MCF 10A (cell line): ENCODE data around the gene SP6. TPM values are rescaled to one million over a fixed set of nuclear protein-coding genes. Genes with fewer than 3 reads are reported as not detected.
A peak's percentile ranks its signal among the peaks of the same experiment; 100 is the strongest.

Source experiments
- BruUV-seq: library from RNA; stranded (reverse); fragments of 400-500 nt; replicated peaks from 2 replicates; lab custom pipeline; 2021; lab: Mats Ljungman, UMichigan
- CTCF ChIA-PET: fragments of 300-600 bp; sonication (Branson Sonifier 250); formaldehyde crosslinking; extraction: SDS; loops from one replicate; lab custom pipeline; 2021; ENCODE audit warnings: antibody characterized with exemption, inconsistent platforms; lab: Yijun Ruan, JAX
- POLR2A ChIA-PET: fragments of 300-600, 350-650 bp; sonication (Branson Sonifier 250); formaldehyde crosslinking; extraction: SDS; loops from one replicate; lab custom pipeline; 2020; ENCODE audit warnings: antibody characterized with exemption, inconsistent platforms; lab: Yijun Ruan, JAX
- DNase-seq: peaks from one replicate; pipeline ENCODE4 v3.0.0-alpha.2; 2018; ENCODE audit not compliant: unreplicated experiment
- H3K27ac Mint-ChIP-seq: one replicate; pipeline ENCODE4 v1.8.0; 2022; ENCODE audit warnings: mild to moderate bottlenecking, low read depth, mixed read lengths; ENCODE audit not compliant: unreplicated experiment
- H3K27me3 Mint-ChIP-seq: one replicate; pipeline ENCODE4 v1.8.0; 2022; ENCODE audit warnings: mixed read lengths; ENCODE audit not compliant: insufficient read depth, unreplicated experiment
- H3K36me3 Mint-ChIP-seq: one replicate; pipeline ENCODE4 v1.8.0; 2022; ENCODE audit warnings: mild to moderate bottlenecking, moderate library complexity, mixed read lengths; ENCODE audit not compliant: insufficient read depth, unreplicated experiment
- H3K4me1 Mint-ChIP-seq: one replicate; pipeline ENCODE4 v1.8.0; 2022; ENCODE audit warnings: mixed read lengths; ENCODE audit not compliant: insufficient read depth, unreplicated experiment
- H3K4me3 Mint-ChIP-seq: one replicate; pipeline ENCODE4 v1.8.0; 2022; ENCODE audit warnings: mild to moderate bottlenecking, moderate library complexity, mixed read lengths; ENCODE audit not compliant: unreplicated experiment
- H3K9me3 Mint-ChIP-seq: one replicate; pipeline ENCODE4 v1.8.0; 2022; ENCODE audit warnings: mixed read lengths; ENCODE audit not compliant: unreplicated experiment
- CTCF ChIP-seq: fragments of 200-600 bp; IDR thresholded peaks from one replicate; pipeline ENCODE4 v1.8.0; 2022; ENCODE audit warnings: antibody characterized with exemption, mild to moderate bottlenecking; ENCODE audit not compliant: unreplicated experiment
- intact Hi-C: fragments of 100-400 bp; cut with micrococcal nuclease; formaldehyde crosslinking; loops from 2 replicates; pipeline ENCODE4 v1.14.1; 2022
- total RNA-seq: library from RNA; stranded (reverse); gene quantifications from 2 replicates; pipeline ENCODE4 v1.2.3, GENCODE V29; 2022

Gene SP6
- total RNA-seq, 1 experiment from 2014 or later: 1.5 TPM

GRCh38 chr17:47852113-47852949 is 1.4 kb upstream of the SP6 start:
- H3K9me3 Mint-ChIP-seq: no peaks in the 10 kb centered on the region
- peaks cover 50% of the 10 kb centered on the region for H3K27me3 Mint-ChIP-seq
- DNase-seq: no peak
- H3K27ac Mint-ChIP-seq: no peak overlapping the region
- TF ChIP-seq CTCF: no peak
- ChIA-PET CTCF (interaction anchor here (8.1 to 18.5 kb wide), 2 partner anchors 10 to 36 kb away, joined by 53 to 523 read pairs; partner anchors contain the start of genes SCRN2 and SP2), POLR2A (interaction anchor here (0.7 to 1.4 kb wide), 4 partner anchors 11 to 89 kb away, joined by 3 to 4 read pairs (median 3); partner anchors contain the start of genes LRRC46, MRPL10, PNPO and SCRN2)
- peaks cover 15% of the 10 kb centered on the region for H3K4me1 Mint-ChIP-seq
- intact Hi-C loops: no loop called here
- no TSS peak for BruUV-seq
- peak overlapping the region; percentile 50 for H3K4me3 Mint-ChIP-seq
- H3K36me3 Mint-ChIP-seq: no peaks in the 10 kb centered on the region

GRCh38 chr17:47851764-47852112 is 775 bp upstream of the SP6 start:
- DNase-seq: no peak
- Mint-ChIP-seq H3K4me3 (peak overlapping the region; percentile 50), H3K4me1 (peaks cover 15% of the 10 kb centered on the region), H3K27me3 (peaks cover 50% of the 10 kb centered on the region), H3K27ac (no peak overlapping the region), H3K9me3 (no peaks in the 10 kb centered on the region), H3K36me3 (no peaks in the 10 kb centered on the region)
- ChIA-PET CTCF (interaction anchor here (8.1 to 18.5 kb wide), 2 partner anchors 9 to 37 kb away, joined by 53 to 523 read pairs; partner anchors contain the start of genes SCRN2 and SP2), POLR2A (interaction anchor here (0.7 to 2.8 kb wide), 5 partner anchors 10 to 90 kb away, joined by 3 to 19 read pairs (median 3); partner anchors contain the start of genes PNPO and SCRN2)
- TF ChIP-seq CTCF: no peak
- intact Hi-C loops: no loop called here
- no TSS peak for BruUV-seq

GRCh38 chr17:47850373-47850691 is 631 bp downstream of the SP6 start:
- H3K9me3 Mint-ChIP-seq: no peaks in the 10 kb centered on the region
- no peak for TF ChIP-seq CTCF
- no peaks in the 10 kb centered on the region for H3K36me3 Mint-ChIP-seq
- peak overlapping the region; percentile 82 for H3K4me3 Mint-ChIP-seq
- intact Hi-C loops: no loop called here
- peaks cover 36% of the 10 kb centered on the region for H3K27me3 Mint-ChIP-seq
- POLR2A ChIA-PET: interaction anchor here (0.9 to 3.4 kb wide), 8 partner anchors 10 to 200 kb away, joined by 3 to 23 read pairs (median 10); partner anchors contain the start of genes CDK5RAP3, LRRC46, MRPL10 and SCRN2
- peak overlapping the region; percentile 78 for H3K27ac Mint-ChIP-seq
- CTCF ChIA-PET: interaction anchor here (0.8 to 18.5 kb wide), 12 partner anchors 9 to 168 kb away, joined by 3 to 523 read pairs (median 6); partner anchors contain the start of genes CDK5RAP3, SCRN2 and SP2
- no peak for DNase-seq
- no TSS peak for BruUV-seq
- H3K4me1 Mint-ChIP-seq: peaks cover 15% of the 10 kb centered on the region

- BruUV-seq: no TSS peak
- H3K4me1 Mint-ChIP-seq: peaks cover 18% of the 10 kb centered on the region
- intact Hi-C loops: no loop called here
- CTCF ChIA-PET: interaction anchor here (0.6 to 18.5 kb wide), 8 partner anchors 10 to 170 kb away, joined by 3 to 523 read pairs (median 4); partner anchors contain the start of gene SP2
- POLR2A ChIA-PET: interaction anchor here (0.6 to 3.4 kb wide), 3 partner anchors 41 to 57 kb away, joined by 3 to 23 read pairs (median 3); partner anchors contain the start of gene SP2
- no peak for TF ChIP-seq CTCF
- no peaks in the 10 kb centered on the region for H3K9me3 Mint-ChIP-seq
- H3K36me3 Mint-ChIP-seq: no peaks in the 10 kb centered on the region
- peaks cover 14% of the 10 kb centered on the region for H3K27me3 Mint-ChIP-seq
- no peak overlapping the region for H3K4me3 Mint-ChIP-seq
- no peak overlapping the region for H3K27ac Mint-ChIP-seq
- no peak for DNase-seq
These were observed 2.8 kb downstream of the SP6 start for GRCh38 chr17:47848198-47848513.
